Measurements from ENCODE around the gene GPAT2.
"Not testable (repeated sequence)": the region's sequence is repeated elsewhere in the genome, so short reads cannot be mapped to it uniquely, and the experiment has no call there.

Gene GPAT2, protein sequence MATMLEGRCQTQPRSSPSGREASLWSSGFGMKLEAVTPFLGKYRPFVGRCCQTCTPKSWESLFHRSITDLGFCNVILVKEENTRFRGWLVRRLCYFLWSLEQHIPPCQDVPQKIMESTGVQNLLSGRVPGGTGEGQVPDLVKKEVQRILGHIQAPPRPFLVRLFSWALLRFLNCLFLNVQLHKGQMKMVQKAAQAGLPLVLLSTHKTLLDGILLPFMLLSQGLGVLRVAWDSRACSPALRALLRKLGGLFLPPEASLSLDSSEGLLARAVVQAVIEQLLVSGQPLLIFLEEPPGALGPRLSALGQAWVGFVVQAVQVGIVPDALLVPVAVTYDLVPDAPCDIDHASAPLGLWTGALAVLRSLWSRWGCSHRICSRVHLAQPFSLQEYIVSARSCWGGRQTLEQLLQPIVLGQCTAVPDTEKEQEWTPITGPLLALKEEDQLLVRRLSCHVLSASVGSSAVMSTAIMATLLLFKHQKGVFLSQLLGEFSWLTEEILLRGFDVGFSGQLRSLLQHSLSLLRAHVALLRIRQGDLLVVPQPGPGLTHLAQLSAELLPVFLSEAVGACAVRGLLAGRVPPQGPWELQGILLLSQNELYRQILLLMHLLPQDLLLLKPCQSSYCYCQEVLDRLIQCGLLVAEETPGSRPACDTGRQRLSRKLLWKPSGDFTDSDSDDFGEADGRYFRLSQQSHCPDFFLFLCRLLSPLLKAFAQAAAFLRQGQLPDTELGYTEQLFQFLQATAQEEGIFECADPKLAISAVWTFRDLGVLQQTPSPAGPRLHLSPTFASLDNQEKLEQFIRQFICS

DNA sequence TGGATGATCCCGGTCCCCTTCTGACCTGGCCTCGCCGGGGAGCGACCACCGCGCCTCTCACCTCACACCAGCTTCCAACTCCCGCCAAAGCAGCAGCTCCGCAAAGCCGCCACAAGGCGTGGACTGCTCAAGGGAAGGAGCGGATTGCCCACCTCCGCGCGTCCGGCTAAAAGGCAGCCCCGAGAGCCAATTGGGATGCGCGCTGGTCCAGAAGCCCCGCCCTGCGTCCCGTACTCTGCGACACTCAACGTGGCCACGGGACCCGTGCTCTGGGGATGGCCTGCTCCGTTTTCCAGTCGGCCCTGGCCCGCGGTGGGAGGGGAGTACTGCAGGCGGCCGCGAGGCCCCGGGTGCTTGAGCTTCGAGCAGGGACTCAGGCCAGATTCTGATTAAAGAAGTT, at the start of gene GPAT2:
TSS of gene GPAT2 (minus strand) at position 125 of the 400 bp plus-strand sequence. CDS start 2,557 bp downstream, outside the sequence.
- not testable (repeated sequence) for DNase-seq (ENCODE audit: low spot score)

DNA sequence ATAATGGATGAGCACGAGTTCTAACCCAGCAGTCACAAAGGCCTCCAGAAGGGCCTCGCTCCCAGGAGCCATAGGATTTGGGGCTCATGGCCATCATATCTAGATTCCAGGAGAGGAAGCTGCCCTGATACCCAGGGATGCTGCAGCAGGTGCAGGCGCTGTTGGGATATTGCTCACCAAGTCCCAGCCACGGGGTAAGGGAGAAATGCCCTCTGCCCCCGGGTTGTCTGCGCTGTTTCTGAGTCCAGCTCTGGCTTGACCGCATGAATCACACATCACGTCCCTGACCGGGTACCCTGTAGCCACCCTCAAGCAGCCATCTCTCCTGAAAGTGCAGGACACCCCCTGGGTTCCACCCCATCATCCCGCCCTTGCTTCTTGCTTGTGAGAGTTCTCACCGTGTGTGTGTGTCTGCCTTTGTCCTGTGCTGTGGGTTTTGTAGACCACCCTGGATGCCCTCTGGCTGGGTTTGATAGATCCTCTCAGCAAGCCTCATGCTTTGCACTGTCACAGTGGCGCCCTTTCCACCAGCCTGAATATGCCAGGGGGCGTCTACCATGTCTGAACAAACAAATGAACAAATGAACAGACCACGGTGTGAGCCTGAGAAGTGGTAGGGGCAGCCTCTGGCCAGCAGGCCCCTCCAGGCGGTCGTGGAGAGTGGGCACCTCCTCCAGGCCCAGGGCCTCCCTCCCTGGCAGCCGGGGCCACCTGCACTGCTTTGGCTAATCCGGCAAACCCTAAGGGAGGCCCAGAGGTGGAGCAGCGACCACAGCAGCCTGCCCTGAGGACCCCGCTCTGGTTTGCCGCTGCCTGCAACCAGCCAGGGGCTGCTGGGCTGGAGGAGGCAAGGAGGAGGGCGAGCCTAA, 49.5 kb upstream of the GPAT2 start:
- no peak for DNase-seq (ENCODE audit: low spot score)

DNA sequence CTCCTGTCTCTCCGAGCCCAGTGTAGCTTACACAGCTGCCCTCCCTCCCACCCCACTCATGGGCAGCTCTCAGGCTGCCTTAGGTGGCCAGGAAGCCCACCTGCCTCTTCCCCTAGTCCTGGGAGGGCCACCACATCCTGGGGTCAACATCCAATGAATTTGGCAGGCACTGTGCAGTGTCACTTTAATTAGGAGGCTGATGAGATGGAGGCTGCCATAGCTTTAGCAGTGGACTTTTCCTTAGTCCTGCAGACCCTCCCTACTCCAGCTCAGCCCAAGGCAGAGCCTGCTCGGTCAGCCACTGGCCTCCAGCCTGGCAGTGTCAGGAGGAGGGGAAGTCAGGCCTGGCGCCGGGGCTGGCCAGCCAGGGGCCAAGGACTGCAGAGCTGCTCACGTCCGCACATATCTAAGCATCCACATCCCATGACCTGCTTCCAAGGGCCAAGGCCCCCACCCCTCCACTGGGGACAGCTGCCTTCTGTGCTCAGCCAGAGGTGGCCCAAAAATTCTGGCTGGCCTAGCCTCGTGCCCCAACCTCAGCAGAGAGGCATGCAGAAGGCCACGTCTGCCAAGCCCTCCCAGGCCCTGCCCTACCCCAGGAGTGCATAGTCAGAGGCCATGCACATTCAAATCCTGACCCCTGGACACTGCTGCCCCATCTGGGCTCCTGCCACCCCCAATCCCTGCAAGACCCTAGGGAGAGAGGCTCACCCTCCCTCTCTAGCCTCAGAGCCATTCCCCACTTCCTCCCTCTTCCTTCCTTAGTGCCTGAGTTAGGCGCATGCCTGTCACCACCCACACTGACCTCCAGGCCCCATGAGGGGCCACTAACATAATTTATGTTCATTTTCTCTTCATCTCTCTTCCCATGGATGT, 48.6 kb upstream of the GPAT2 start:
- no peak for DNase-seq (ENCODE audit: low spot score)

DNA sequence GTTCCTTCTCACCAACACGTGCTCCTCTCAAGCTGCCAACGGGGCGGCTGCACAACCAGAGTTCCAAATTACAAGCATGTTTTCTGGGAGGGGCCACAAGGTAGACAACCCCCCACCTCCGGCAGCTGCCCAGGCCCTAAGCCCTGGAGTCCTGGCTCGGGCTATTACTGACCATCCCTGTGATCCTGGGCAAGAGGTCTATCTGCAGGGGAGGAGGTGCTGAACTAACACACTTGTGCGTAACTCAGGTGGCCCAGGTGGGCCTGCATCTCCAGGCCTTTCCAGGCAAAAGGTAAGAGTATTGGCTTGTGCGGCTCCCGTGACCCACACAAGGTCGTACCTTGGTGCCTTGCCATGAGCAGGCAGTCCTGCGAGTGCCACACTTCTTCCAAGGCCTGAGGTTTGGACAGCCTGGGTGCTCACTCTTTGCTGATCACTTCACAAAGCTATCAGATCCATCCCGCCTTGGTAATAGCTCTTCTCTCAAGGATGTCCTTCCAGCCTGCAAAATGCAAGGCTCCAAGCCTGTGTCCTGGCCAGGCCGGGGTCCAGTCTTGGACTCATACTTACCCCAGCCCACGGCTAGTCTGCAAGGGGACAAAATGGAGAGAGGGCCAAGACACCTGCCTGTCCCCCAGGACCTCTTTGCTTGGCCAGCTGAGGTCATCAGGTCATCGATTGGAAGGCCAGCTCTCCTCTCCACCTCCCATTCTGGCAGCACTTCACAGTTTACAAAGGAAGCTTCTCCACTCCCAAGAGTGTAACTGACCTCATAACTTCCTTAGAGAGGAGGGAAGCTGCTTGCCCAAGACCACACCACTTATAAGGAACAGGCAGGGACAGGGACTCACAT, 47.7 kb upstream of the GPAT2 start:
- no peak for DNase-seq (ENCODE audit: low spot score)

DNA sequence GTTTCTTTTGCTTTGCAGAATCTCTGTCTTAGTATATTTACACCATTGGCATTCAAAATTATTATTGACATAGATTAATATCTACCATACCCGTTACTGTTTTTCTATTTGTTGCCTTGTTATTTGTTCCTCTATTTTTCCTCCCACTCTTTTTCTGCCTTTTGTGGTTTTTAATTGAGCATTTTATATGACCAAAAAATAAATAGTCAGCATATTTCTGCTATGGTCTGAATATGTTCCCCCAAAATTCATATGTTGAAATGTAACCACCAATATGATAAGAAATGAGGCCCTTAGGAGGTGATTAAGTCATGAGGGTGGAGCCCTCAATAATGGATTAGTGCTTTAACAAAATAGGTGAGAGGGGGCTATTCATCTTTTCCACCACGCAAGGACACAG, 46.3 kb upstream of the GPAT2 start:
- DNase-seq (ENCODE audit: low spot score): no peak

DNA sequence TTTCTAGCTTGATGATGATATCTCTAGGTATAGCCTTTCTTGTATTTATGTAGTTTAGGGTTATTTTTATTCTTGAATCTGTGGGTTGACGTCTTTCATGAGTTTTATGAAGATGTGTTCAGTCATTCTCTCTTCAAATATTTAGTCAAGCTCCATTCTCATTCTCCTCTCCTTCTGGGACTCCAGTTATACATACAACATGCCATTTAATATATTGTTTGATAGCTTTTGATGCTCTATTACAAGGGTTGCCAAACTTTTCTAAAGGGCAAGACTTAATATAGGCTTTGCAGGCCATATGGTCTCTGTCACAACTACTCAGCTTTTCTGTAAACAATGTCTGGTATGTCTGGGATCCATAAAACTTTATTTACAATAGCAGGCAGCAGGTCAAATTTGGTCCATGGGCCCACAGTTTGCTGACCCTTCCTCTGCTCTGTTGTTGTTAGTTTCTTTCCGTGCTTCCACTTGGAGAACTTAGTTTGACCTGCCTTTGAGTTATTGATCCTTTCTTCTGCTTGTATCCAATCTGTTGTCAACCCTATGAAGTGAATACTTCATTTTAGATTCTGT, 40.6 kb upstream of the GPAT2 start:
- no peak for DNase-seq (ENCODE audit: low spot score)

DNA sequence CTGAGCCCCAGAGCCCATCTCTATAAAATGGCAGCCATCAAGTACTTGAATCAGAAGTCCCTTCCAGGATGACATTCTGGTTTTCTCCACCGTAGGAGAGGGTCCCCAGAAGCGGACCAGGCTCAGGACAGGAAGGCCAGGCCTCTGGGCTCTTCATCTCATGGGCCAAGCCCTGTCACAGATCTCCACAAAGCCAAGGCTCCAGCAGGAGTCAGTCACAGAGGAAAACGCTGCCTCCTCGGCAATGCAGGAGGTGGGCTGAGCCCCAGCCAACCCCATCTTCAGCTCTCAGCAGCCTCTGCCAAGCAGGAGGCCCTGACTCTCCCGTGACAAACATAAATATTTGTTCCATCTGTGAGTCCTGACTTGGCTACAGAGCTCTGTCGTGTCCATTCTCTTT, 39.4 kb upstream of the GPAT2 start:
- DNase-seq (ENCODE audit: low spot score): no peak

DNA sequence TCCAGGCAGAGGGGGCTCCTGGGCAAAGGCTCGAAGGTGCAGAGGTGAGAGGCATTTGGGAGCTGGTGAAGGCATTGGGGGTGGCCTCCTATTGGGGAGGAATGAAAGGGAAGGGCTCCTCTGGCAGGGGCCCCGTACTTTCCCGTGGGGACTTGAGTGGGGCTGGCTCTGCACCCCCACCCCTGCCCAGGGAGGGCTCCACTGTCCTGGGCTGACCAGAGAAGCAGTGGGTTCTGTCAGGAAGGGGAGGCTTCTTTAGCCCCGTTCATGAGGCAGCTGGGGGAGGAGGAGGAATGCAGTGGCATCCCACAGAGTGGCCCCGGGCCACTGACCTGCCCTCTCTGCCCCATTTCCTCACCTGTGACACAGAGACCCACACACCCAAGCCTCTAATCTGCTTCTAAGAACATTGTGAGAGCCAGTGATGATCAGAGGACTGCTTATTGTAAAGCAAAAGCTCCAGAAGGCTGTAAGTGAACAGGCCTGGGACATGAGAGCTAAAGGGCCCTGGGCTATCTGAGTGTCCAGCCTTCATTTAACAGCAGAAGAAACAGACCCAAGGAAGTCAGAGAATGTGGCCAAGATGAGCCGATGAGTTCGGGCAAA, 38.6 kb upstream of the GPAT2 start:
- no peak for DNase-seq (ENCODE audit: low spot score)

DNA sequence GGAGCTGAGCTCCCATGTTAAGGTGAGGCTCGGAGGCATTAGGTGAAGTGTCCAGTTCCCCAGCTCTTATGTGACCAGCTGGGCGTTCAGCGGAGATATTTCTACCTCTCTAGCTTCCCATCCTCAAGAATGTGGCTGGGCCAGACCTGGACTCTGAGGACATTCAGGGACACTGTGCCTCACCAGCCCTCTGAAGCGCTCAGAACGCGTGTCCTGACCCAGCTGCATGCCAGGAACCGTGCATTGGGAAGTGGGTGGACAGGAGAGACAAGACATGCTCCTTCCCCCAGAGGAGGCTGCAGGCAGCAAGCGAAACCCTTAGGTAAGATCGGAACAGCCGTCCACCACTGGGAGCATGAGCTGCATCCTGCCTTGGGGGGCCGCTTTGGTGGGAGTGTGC, 38.0 kb upstream of the GPAT2 start:
- DNase-seq (ENCODE audit: low spot score): no peak

DNA sequence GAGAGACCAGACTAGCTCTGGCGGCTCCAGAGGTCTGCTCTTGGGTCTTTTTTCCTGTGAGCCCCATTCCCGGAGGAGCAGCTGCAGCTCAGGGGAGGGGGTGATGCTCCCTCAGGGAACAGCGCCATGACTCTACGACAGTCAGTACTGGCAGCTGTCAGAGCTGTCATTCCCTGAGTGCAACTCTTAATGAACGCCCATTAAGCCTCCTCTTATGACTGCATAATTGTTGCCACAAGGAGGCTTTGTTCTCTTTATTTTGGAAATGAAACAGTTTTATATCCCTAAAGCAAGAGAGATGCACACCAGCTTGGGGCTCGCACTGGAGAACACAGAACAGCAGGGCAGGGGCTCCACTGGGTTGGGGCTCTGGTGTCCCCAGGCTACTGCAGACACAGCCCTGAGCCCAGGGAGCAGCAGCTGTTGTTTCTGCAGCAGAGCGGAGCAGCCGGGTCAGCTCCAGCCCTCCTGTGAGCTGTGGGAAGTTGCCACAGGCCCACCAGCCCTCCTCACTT, 37.3 kb upstream of the GPAT2 start:
- DNase-seq (ENCODE audit: low spot score): peak; percentile 68

DNA sequence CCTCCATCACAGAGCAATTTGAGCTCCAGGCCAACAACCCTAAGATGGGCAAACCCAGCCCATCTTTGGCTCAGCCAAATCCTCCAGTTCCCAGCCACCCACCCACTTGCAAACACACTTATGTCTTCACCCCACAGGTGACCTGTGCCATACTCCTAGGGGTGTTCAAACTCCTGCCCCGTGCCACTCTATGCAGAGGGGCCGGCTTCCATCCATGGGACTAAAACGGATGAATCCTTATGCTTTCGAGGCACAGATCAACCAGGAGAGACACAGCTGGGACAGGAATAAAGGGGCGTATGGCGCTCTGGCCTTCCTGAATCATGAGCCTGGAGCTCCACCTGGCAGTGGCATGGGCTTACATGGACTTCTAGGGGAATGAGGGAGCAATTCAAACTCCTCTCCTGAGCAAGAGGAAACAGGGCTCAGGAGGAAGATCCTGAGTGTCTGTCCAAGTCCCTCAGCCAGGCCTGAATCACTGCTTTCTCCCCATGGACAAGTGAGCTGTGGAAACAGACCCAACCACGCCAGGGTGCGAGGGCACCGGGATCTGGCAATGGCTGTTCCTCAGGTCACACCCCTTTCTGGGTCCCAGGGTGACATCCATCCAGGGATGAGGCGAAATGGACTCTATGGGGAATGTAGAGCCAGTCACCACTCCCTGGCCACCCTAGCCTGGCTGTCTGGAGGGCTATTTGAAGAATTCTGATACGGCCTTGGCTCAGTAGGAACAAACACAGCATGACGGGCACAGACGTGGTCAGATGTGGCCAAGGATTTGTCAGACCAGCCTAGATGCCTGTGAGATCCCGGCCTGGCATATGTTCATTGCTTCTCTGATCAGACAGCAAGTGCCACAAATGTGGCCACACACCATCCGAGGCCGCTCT, 36.6 kb upstream of the GPAT2 start:
- DNase-seq (ENCODE audit: low spot score): not testable (repeated sequence)

DNA sequence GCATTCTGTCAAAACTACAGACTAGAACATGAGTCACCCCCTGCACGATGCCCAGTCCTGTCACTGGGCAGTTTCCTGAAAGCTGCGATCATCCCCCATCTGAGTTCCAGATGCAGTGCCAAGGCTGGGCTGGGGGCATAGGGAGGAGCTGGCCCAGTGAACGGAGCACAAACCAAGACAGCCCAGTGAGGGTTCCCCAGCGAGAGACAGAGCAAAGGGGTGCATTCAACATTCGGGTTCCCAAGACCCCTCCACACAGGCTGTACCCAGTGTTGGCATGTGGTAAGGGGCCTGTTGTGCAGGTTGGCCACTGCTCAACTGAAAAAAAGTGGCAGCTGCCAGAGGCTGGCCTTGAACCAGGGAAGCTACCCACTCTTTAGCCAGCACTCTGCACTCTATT, 35.6 kb upstream of the GPAT2 start:
- not testable (repeated sequence) for DNase-seq (ENCODE audit: low spot score)

DNA sequence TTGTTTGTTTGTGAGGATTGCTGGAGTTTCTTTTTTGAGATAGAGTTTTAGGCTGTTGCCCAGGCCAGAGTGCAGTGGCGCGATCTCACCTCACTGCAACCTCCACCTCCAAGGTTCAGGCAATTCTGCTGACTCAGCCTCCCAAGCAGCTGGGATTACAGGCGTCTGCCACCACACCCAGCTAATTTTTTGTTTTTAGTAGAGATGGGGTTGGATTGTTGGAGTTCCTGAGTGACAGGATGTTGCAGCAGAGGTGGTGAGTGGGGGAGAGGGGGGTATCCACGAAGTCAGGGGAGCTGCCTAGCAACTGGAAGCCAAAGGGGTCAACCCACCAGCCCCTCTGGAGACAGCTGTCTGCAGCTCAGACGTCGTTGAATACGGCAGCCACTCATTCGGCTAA, 35.2 kb upstream of the GPAT2 start:
- not testable (repeated sequence) for DNase-seq (ENCODE audit: low spot score)

DNA sequence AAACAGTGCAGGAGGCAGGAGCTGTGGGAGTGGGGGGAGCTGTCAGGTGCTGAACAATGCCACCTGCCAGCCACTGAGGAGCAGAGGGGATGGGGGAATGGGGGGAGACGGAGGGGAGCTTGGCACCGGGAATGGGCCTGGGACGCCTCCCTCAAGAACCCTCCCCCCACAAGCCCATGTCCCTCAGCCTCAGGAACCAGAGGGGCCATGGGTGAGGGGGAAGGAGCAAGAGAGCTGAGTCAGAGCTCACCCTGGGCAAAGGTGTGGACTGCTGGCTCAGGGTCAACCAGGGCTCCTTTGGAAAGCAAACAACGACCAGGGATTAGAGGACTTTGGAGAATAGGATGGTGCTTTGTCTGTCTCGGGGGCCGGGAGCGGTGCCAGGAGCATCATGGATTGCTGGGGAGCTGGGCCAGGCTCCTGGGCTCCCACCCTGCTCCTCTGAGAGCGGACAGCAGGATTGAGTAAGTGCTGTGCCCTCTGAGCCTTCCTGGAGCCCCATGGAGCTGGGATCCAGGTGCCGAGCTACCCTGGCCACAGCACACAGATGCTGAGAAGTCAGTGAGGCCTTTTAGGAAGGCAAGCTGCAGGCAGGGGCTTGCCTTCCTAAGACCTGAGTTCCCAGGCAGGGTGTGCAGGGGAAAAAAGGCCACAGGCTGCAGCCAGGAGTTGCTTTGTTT, 33.3 kb upstream of the GPAT2 start:
- not testable (repeated sequence) for DNase-seq (ENCODE audit: low spot score)

DNA sequence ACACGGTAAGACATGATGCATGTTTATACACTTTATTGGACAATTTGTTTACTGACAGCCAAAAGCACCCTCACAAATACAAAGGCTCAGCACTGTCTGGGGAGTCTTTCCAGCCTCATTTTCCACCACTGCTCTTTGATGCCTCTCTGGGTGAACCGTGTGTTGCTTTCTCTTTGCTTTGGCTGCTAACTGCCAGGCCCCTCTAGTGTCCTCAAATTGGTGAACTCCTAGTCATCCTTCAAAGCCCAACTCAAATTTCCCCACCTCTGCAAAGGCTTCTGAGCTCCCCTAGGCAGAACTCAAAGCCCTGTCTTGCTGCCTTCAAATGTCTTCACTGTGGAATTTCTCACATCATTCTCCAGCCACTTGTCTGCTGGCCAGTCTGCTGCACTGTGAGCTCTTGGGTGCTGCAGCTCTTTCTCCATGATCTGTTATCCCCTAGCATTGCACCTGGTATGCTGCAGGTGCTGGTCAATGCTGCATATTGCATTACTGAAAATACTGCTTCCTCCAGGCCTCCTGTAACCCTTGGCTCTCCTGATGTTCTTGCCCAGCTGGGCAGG, 32.5 kb upstream of the GPAT2 start:
- not testable (repeated sequence) for DNase-seq (ENCODE audit: low spot score)

DNA sequence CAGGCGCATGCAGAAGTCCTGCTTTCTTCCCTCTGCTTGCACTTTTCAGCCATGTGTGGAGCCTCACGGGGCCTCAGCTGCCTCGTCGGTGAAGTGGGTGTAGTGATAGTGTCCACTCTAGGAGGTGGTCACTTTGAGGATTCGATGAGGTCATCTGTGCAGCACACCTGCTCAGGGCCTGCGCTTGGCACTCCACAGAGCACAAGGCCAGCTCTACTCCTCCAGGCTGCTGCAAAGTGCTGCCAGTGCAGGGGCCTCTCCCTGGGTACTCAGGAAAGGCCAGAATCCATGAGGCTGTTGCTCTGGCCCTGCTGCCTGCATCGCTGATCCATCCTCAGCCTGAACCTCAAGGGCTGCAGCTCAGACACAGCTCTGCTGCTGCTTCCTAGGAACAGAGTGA, 31.8 kb upstream of the GPAT2 start:
- DNase-seq (ENCODE audit: low spot score): not testable (repeated sequence)

DNA sequence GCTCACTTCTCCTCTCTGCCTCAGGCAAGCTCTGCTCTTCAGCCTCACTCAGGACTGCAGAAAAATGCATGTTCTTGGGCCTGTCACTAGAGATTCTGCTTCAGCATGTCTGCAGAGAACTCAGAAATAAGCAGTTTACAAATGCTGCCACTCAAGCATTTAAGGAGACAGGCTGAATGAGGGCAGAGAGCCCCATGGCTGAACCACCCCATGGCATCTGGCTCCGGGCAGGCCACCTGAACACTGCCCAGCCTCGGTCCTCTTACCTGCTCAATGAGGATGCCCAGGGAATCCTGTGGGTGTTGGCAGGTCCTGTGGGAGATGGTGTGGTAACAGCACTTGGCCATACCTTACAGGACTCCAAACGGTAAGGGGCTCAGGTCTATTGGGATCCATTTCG, 31.2 kb upstream of the GPAT2 start:
- not testable (repeated sequence) for DNase-seq (ENCODE audit: low spot score)

Data from Ammon's horn (tissue), 1 donor.